ENCODE results near the gene ALDH3B1. TPM values are rescaled to one million over a fixed set of nuclear protein-coding genes. Genes with fewer than 3 reads are reported as not detected.

ALDH3B1 gene
- total RNA-seq, 1 experiment from 2014 or later = 28.1 TPM

DNA sequence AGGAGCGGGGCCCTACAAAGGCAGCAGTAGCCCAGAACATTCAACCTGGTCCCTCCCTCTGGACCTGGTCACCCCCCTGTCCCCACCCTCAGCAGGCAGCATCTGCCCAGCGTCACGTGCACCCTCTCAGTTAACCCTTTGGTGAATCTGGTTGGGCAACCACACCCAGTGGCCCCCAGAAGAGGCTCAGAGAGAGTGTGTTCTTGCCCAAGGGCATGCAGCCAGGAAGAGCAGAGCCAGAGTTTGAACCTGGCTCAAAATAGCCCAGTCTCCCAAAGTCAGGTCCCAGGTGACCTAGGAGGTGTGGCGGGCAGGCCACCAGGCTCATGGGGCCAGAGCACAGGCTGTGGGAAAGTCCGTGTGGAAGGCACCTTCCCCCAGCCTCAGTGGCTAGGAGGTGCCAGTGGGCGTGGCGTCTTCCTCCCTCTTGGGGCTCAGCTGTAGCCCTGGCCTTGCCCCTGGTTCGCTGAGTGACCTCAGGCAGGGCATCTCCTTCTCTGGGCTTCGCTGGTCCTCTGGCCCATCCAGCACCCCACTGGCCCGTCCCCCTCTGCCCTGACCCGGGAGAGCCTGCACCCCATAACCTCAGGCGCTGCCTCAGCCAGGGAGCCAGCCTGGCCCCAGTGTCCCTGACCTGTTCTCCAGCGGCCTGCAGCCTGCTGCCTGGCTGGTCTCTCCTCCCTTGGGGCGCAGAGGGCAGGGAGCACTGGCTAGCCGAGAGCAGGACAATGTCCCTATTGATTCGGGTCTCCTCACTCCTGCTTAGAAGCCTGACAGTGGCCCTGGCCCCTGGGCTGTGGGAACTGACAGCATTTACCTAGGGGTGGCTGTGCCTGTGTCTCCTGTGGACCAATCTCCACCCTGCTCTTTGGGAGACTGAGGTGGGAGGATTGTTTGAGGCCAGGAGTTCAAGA, 7.0 kb downstream of the ALDH3B1 start:
- H3K9me2 ChIP-seq (replicated peaks; ENCODE audit: low read length) = no peaks in the 10 kb centered on the region
- H3K36me3 ChIP-seq (ENCODE audit: low read depth, low read length) = no peaks in the 10 kb centered on the region
- DNase-seq = no peak
- TF ChIP-seq EZH2phosphoT487 (IDR thresholded peaks at IDR 0.05; ENCODE audit: borderline replicate concordance, low read length) = no peak
- TF ChIP-seq EZH2 (IDR thresholded peaks at IDR 0.05; ENCODE audit: low read length, unreplicated experiment) = no peak
- TF ChIP-seq CTCF (conservative IDR thresholded peaks at IDR 0.05; ENCODE audit: low read depth, low read length) = no peak
- peaks cover 7% of the 10 kb centered on the region for H3K79me2 ChIP-seq (ENCODE audit: low read length)
- no peak overlapping the region for H3K9ac ChIP-seq (ENCODE audit: low read length)
- POLR2A ChIA-PET (ENCODE audit: unreplicated experiment) = no interaction called here
- CTCF ChIA-PET = no interaction called here
- no TSS peak for BruUV-seq (replicated peaks)
- no peak overlapping the region for H2AFZ ChIP-seq (ENCODE audit: low read length)
- H4K20me1 ChIP-seq (ENCODE audit: low read length) = no peaks in the 10 kb centered on the region
- H3K27ac ChIP-seq (ENCODE audit: low read length) = no peak overlapping the region
- intact Hi-C loops (cut with micrococcal nuclease) = loop anchor here (10.0 kb wide), 1 partner anchor 198 kb away; the partner anchor contains the start of gene KMT5B
- H3F3A ChIP-seq (ENCODE audit: low read length, unreplicated experiment) = peaks cover 8% of the 10 kb centered on the region
- H3K4me1 ChIP-seq (ENCODE audit: insufficient read depth, low read length) = peaks cover 58% of the 10 kb centered on the region
- ATAC-seq = no peak
- H3K27me3 ChIP-seq (ENCODE audit: low read length) = no peaks in the 10 kb centered on the region
- H3K4me3 ChIP-seq (ENCODE audit: low read length) = no peak overlapping the region
- H3K9me3 ChIP-seq (ENCODE audit: low read length) = no peaks in the 10 kb centered on the region
- no peak overlapping the region for H3K4me2 ChIP-seq (ENCODE audit: low read length)

DNA sequence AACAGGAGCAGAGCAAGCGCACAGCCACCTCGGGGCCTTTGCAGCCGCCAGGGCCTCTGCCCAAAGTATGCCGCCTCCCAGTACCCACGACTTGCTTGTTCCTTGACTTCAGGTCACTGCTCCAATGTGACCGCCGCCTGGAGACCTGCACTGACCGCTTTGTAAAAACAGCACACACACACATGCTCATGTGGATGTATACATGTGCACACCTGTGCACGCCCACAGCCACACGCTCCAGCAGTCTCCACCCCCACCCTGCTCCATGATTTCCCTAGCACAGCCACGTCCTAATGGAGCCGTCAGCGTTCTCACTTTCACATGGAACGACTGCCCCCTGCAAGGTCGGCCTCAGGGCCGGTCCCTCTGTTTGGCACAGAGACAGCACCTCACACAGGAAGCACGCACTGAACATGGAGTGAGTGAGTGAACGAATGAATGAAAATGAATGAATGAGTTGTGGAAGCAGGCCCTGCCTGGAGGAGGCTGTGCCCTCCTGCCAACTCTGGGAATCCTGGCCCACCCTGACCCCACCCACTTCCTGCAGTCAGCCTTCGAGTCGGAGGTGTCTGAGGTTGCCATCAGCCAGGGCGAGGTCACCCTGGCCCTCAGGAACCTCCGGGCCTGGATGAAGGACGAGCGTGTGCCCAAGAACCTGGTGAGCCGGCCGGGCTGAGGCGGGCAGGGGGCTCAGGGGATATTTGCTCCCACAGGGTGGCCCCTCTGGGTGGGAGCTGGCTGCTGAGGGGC, 8.0 kb downstream of the ALDH3B1 start:
- no peaks in the 10 kb centered on the region for H3K27me3 ChIP-seq (ENCODE audit: low read length)
- peaks cover 48% of the 10 kb centered on the region for H3K4me1 ChIP-seq (ENCODE audit: insufficient read depth, low read length)
- no peaks in the 10 kb centered on the region for H4K20me1 ChIP-seq (ENCODE audit: low read length)
- no TSS peak for BruUV-seq (replicated peaks)
- H3K4me2 ChIP-seq (ENCODE audit: low read length) = no peak overlapping the region
- ATAC-seq = no peak
- H3K9ac ChIP-seq (ENCODE audit: low read length) = no peak overlapping the region
- TF ChIP-seq EZH2 (IDR thresholded peaks at IDR 0.05; ENCODE audit: low read length, unreplicated experiment) (no peak), EZH2phosphoT487 (IDR thresholded peaks at IDR 0.05; ENCODE audit: borderline replicate concordance, low read length) (no peak), CTCF (conservative IDR thresholded peaks at IDR 0.05; ENCODE audit: low read depth, low read length) (no peak)
- no peak for DNase-seq
- intact Hi-C loops (cut with micrococcal nuclease) = loop anchor here (10.0 kb wide), 1 partner anchor 197 kb away; the partner anchor contains the start of gene KMT5B
- peaks cover 8% of the 10 kb centered on the region for H3F3A ChIP-seq (ENCODE audit: low read length, unreplicated experiment)
- no peak overlapping the region for H3K27ac ChIP-seq (ENCODE audit: low read length)
- H3K4me3 ChIP-seq (ENCODE audit: low read length) = no peak overlapping the region
- POLR2A ChIA-PET (ENCODE audit: unreplicated experiment) = no interaction called here
- CTCF ChIA-PET = no interaction called here
- H3K79me2 ChIP-seq (ENCODE audit: low read length) = no peaks in the 10 kb centered on the region
- no peaks in the 10 kb centered on the region for H3K9me3 ChIP-seq (ENCODE audit: low read length)
- no peaks in the 10 kb centered on the region for H3K9me2 ChIP-seq (replicated peaks; ENCODE audit: low read length)
- no peak overlapping the region for H2AFZ ChIP-seq (ENCODE audit: low read length)
- no peaks in the 10 kb centered on the region for H3K36me3 ChIP-seq (ENCODE audit: low read depth, low read length)

Data from PC-3 (cell line).